Stimulated activated CD8-positive, alpha-beta memory T cell treated with anti-CD3 and anti-CD28 coated beads, Interleukin-4, amount 100 ng/mL, for 1 hour (primary cell): ENCODE measurements around the gene BMERB1.
"Not testable (repeated sequence)": the region's sequence is repeated elsewhere in the genome, so short reads cannot be mapped to it uniquely, and the experiment has no call there.

Experiments
- DNase-seq, 2 donors: peaks; one replicate each; pipeline ENCODE4 v3.0.0-alpha.2; 2020; ENCODE audit warnings: low read depth in 2 of 2, low spot score in 1 of 2

BMERB1 gene

DNA sequence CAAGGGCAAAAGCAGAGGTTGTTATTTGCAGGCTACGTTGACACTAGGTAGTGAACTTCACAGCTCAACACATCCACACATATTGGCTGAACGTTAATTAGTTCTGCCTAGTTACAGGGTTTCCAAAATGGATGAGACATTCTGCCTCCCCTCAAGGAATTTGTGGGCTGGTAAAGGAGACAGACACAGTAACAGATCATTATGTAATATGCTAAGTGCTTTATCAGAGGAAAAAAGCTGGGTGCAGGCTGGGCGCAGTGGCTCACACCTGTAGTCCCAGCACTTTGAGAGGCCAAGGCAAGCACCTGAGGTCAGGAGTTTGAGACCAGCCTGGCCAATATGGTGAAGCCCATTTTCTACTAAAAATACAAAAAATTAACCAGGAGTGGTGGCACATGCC lies 26.2 kb downstream of the BMERB1 start:
- no peak for DNase-seq

DNA sequence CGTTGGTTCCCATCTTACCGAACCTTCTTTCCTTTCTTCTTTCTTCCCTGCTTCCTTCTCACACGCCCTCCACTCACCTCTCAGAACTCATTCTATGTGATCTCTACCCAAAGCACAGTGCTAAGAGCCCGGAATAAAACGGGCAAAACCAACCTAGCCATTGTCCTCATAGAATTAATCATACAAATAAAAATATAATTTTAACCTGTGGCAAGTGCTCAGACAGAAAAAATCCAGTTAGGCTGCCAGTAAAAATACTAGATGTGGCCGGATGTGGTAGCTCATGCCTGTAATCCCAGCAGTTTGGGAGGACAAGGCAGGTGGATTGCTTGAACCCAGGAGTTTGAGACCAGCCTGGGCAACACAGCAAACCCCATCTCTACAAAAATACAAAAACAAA lies 27.0 kb downstream of the BMERB1 start:
- DNase-seq: no peak

DNA sequence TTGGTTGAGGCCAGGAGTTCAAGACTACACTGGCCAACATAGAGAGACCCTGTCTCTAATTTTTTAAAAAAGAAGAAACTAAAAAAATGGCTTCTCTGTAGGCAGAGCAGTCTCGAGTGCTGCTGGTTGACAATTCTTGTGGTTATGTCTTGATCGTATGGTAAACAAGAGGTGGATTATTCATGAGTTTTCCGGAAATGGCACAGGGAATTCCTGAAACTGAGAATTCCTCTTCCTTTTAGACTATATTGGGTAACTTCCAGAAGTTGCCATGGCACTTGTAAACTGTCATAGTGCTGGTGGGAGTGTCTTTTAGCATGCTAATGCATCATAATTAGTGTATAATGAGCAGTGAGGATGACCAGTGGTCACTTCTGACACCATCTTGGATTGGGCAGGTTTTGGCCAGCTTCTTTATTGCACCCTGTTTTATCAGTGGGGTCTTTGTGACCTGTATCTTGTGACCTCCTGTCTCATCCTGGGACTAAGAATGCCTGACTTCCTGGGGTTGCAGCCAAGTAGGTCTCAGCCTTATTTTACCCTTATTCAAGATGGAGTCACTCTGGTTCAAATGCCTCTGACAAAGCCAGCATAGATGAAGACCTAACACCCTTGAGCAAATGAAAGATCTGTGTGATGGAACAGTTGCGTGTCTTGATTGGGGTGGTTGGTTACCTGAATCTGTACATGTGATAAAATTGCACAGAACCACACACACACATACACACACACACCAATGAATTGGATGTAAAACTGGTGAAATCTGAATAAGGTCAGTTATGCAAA lies 30.2 kb downstream of the BMERB1 start:
- no peak for DNase-seq

DNA sequence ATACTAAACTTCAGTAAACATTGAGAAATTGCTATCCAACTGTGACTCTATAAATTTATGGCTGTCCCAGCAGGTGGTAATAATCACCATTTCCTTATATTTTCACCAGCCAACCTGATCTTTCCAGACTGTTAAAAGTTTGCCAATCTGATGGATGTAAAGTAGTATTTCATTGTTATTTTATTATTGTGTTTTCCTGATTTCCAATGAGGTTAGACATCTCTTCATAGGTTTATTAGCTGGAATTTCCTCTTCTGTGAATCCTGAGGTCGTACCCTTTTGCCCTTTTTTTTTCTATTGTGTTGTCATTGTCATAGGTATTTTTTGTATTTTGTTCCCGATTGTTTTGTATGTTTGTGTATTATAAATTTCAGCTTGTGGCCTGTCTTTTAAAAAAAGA lies 31.7 kb downstream of the BMERB1 start:
- DNase-seq: no peak

DNA sequence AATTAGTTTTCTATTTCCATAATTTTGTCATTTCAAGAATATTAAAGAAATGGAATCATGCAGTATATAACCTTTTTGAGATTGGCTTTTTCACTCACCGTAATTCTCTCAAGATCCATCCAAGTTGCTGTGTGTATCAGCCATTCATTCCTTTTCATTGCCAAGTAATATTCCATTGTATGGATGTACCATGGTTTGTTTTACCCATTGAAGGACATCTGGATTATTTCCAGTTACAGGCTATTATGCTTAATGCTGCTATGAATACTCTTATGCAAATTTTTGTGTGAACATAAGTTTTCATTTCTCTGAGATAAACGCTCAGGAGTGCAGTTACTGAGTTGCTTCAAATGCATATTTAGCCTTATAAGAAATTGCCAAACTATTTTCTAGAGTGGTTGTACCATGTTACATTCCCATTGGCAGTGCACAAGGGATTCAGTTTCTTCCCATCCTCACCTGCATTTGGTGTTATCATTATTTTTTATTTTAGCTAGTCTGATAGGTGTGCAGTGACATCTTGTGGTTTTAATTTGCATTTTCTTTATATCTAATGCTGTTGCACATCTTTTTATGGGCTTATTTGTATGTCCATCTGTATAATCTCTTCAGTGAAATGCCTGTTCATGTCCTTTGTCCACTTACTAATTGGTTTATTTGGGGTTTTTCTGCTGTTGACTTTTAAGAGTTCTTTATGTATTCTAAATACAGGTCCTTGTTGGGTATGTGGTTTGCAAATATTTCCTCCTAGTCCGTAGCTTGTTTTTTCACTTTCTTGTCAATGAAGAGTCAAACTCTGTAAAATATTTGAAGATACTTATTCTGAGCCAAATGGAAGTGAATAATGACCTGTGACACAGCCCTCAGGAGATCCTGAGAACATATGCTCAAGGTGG lies 32.7 kb downstream of the BMERB1 start:
- DNase-seq: no peak

DNA sequence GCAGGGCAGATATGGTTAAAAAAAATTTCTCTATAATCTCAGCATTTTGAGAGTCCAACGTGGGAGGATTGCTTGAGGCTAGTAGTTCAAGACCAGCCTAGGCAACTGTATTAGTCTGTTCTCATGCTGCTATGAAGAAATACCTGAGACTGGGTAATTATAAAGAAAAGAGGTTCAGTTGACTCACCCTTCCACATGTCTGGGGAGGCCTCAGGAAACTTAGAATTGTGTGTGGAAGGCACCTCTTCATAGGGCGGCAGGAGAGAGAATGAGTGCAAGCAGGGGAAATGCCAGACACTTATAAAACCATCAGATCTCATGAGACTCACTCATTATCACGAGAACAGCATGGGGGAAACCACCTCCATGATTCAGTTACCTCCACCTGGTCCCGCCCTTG lies 42.6 kb downstream of the BMERB1 start:
- not testable (repeated sequence) for DNase-seq

DNA sequence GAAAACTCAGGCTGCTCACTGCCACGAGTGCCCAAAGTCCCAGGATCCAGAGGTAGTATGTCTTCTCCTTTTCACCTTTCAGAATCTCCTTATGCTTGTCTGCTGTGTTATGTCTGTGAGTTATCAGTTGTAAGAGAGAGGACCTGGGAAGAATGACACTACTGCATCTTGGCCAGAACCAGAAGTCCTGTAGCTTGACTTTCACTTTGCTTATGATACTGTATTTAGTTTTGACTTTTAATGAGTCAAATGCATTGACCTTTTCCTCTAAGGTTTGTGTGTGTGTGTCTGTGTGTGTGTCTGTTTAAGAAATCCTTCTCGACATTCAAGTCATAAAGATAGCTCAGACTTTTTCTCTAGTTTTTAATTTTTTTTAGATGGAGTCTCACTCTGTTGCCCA lies 43.4 kb downstream of the BMERB1 start:
- DNase-seq: no peak

DNA sequence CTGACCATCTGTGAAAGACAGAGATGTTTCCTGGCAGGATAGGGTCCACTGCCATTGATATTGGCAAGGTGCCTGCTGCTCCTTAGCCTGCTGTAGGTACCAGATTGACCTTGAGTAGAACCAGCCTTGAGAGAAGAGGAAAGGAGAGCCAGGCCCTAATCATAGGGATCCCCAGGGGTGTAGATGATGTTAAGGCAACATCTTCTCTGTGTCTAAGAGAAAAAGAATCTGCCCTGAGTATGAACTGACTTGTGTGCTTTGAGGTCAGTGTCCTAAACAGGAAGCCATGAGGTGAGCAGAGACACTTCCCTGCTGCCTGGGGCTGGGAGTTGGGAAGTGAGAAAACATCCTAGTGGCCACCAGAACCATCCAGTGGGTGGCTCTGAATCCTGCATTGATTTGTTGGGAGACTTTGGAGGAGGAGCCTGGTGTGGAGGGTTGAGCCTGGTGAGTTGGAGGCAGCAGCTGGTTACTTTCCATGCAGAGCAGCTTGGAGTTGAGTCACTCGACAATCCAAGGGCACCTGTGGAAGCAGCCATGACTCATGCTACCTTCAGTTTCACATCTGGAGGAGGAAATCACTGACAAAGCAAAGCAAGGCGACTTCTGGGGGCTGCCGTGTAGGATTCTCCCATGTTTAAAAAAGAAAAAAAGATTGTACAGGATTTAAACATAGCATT lies 47.8 kb downstream of the BMERB1 start:
- DNase-seq: no peak

DNA sequence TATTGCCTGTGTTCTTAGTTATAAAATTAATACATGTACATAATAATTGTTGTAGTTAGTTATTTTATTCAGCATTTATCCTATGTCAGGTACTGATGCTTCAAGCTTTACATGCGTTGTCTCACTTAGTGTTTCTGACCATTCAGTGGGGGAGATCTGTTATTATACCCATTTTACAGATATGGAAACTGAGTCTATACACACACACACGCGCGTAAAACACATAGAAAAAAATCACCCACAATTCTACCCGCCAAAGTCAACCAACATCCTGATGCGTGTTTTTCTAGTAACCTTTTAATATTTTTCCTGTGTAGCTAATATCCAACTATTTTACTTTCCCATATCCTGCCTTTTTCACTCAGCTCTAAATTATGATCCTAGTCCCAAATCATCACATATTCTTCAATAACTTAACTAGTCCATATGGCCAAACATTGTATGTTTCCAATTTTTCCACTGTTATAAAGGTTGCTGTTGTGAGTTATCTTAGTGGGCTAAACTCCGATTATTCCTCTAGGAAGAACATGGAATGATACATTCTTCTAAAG lies 48.4 kb downstream of the BMERB1 start:
- DNase-seq: no peak

DNA sequence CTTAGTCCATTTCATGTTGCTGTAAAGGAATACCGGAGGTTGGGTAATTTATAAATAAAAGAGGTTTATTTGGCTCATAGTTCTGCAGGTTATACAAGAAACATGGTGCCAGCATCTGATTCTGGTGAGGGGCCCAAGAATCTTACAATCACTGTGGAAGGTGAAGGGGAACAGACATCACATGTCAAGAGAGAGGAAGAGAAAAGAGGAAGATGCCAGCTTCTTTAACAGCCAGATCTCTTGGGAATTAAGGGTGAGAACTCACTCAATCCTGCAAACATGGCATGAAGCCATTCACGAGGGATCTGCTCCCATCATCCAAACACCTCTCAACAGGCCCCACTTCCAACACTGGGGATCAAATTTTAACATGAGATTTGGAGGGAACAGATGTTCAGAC lies 49.5 kb downstream of the BMERB1 start:
- DNase-seq: no peak

DNA sequence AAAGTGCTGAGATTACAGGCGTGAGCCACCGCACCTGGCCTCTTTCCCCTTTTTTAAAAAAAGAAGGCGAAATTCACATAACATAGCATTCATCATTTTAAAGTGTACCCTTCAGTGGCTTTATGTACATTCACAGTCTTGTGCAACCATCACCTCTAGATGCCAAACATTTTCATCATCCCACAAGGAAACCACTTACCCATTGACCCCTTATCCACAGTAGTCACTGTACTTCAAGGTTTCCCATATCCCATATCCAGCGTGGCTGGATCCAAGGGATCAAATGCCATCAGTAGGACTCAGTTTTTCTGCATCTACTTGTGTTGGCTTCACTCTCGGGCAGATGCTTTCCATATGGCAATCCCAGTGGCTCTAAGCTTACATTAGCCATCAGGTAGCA lies 50.3 kb downstream of the BMERB1 start:
- DNase-seq: no peak

DNA sequence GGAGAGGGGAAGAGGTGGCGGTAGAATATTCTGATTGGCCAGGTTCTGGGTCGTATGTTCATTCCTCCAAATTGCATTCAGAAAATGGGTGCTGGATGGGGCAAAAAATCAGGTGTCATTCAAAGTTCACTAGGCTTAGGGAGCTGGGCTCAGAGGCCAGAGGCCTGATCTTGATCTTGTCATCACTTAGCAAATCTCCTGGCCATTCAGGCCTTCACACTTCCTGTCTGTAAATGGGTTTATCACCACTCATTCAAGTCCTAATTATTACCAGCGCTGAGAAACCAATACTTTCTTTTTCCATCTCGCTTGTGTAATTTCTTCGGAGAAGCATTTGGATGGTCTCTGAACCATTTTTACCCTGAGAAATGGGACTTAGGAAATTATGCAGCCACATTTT lies 50.8 kb downstream of the BMERB1 start:
- no peak for DNase-seq

DNA sequence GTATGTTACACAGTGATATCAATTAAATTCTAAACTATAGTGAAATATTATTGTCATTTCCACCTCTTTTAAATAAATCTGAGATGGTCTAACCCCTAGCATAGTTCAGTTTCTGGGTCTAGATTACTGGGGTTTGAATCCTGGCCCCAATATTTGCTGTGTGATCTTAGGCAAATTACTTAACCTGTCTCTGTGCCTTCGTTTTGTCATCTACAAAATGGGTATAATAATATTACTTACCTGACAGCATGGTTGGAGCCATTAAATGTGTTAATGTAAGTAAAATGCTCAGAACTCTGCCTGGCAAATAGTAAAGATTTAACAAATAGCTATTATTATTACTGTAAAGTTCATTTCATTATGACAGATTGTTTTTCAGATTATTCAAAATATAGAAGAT lies 52.3 kb downstream of the BMERB1 start:
- DNase-seq: no peak

DNA sequence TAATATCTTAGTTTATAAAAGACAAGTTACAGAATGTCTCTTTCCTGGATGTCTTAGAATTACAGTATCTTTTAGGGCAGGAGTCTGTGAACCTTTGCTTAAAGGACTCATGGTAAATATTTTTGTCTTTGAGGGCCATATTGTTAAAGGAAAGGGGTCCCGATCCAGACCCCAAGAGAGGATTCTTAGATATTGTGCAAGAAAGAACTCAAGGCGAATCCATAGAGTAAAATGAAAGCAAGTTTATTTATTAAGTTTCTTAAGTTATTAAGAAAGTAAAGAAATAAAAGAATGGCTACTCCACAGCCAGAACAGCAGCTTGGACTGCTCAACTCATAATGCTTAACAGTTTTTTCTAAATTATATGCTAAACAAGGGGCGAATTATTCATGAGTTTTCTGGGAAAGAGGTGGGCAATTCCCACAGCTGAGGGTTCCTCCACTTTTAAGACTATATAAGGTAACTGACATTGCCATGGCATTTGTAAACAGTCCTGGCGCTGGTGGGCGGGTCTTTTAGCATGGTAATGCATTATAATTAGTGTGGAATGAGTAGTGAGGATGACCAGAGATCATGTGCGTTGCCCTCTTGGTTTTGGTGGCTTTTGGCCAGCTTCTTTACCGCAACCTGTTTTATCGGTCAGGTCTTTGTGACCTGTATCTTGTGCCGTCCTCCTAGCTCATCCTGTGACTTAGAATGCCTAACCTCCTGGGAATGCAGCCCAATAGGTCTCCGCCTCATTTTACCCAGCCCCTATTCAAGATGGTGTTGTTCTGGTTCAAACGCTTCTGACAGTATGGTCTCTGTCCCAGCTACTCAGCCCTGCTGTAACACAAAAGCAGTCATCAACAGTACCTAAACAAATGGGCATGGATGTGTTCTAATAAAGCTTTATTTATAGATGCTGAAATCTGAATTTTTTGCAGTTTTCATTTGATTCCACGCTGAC lies 53.2 kb downstream of the BMERB1 start:
- no peak for DNase-seq

DNA sequence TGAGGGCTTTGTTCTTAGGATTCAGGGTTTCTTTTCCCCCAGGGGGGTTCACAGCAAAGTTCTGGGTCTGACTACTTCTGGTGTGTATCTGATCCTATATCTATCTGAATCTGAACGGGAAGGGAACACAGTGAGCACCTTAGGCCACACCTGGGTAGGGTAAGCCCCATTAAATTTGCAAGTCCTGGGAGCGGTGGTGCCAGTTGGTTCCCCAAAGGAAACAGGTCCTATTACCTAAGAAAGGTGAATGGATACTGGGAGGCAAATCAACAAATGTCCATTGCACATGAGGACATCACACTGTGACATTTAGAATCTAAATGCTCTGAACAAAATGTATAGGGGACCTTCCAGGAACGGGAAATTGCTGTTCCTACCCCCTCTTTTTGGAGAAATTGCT lies 54.6 kb downstream of the BMERB1 start:
- no peak for DNase-seq

DNA sequence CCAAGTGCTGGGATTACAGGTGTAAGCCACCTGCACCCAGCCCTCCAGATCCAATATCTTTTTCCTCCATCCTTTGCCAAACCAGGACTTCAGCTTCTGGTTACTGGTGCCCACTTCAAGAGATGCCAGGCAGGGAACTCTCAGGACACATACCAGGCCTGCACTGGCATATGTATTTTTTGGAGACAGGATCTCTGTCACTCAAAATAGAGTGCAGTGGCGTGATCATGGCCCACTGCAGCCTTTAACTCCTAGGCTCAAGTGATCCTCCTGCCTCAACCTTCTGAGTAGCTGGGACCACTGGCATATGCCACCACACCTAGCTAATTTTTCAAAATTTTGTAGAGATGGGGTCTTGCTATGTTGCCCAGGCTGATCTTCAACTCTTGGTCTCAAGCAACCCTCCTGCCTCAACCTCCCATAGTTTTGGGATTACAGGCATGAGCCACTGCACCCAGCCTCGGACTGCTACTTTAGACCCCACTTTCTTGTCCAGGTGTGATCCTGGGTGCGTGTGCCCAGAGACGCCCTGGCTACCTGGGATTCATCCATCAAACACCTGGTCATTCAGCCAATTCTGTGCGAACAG lies 55.8 kb downstream of the BMERB1 start:
- no peak for DNase-seq

DNA sequence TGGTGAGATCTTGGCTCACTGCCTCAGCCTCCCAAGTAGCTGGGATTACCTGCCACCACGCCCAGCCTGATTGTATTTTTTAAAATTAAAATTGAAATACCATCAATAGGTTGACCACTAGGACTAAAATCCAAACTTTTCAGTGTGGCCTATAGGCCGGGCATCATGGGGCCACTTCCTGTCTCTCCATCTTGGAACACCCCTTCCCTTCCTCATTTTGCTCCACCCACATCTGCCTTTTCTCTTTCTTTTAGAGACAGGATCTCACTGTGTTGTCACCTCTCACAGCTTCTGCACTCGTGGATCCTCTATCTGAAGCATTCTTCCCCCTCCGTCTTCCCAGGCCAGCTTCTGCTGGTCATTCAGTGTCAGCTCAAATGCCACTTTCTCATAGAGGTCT lies 57.0 kb downstream of the BMERB1 start:
- no peak for DNase-seq

DNA sequence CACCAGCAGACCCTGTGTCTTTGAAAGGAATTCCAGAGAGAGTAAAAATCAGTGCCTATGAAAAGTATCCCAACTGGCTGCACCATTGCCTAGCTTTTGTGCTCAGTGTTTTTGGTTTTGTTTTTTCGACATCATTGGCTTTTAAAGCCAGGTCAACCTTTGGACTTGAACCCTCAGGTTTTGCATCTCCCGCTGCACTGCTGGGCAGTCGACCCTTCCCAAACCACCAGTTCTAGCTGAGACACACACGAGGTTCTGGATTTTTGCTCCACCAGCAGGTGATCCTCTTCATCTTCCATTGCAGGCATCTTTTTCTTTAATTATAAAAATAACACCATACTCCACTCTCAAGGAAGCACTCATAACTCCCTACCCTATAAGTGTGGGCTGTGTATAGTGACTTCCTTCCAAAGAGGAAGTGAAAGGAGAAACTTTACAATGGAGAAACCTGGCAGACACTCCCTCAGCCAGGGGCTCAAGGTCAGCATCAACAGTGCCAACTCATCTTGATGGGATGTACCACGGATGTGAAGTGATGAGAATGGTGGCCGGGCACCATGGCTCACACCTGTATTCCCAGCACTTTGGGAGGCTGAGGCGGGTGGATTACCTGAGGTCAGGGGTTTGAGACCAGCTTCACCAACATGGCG lies 57.8 kb downstream of the BMERB1 start:
- DNase-seq: no peak

DNA sequence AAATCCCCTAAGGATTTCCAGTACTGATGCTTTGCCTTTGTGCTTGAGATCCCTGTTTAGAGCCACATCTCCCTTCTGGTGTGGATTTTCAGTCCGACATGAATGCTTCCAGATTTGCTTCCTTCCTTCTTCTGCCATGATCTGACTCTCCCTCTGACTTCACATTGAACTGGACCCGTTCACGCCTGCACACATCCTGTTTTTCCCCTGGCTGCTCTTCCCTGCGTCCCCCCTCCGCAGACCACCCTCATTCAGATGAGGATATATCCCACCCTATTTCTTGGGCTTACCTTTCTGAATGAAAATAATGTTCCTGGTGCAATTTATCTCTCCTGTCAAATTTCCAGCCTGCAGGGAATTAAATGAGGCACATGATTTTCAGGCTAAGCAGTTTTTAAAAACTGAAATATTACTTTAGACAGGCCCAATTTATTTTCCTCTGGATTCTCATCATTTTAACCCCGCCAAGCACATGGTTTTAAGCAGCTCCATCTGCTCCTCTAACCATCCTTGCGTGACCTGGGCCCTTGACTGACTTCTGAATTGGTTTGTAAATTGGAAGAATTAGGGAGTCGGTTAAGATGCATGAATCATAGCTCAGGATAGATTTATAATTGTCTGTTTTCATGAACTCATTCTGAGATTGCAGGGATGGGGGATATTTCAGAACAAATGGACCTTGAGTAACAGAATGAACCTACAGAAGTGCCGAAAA lies 59.2 kb downstream of the BMERB1 start:
- DNase-seq: no peak
